HG02588 (cell line): ENCODE results near the gene ENAM.
"Not testable (repeated sequence)": the region's sequence is repeated elsewhere in the genome, so short reads cannot be mapped to it uniquely, and the experiment has no call there.

ENCODE experiments used
- ATAC-seq: cut with Tn5 transposase; IDR thresholded peaks from one replicate; pipeline ENCODE4 v1.9.1; 2021; ENCODE audit warnings: mild to moderate bottlenecking, moderate library complexity; ENCODE audit not compliant: unreplicated experiment

The ENAM gene

GRCh38 chr4:70676554-70677090 is 48.1 kb downstream of the ENAM start:
- no peak for ATAC-seq

GRCh38 chr4:70678383-70678999 is 49.9 kb downstream of the ENAM start:
- ATAC-seq: peak; percentile 79

DNA sequence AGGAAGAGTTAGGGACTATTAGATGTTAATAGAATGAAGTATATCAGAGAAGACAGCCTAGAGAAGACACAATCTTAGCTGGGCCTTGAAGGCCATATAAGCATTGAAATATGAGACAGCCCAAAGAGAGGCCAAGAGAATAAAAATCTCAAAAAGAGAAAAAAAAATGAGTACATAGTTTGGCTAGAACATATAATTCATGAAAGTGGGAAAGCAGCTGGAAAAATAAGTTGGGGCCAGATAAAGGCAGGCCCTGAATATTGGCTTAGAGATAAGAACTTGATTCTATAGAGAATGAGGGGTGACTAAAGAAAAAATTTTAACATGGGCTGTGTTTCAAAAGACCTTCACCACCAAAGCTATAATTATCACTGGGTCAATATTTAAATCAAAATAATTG is 52.4 kb downstream of the ENAM start:
- ATAC-seq: no peak

GRCh38 chr4:70681704-70682103 is 53.2 kb downstream of the ENAM start:
- ATAC-seq: no peak

DNA sequence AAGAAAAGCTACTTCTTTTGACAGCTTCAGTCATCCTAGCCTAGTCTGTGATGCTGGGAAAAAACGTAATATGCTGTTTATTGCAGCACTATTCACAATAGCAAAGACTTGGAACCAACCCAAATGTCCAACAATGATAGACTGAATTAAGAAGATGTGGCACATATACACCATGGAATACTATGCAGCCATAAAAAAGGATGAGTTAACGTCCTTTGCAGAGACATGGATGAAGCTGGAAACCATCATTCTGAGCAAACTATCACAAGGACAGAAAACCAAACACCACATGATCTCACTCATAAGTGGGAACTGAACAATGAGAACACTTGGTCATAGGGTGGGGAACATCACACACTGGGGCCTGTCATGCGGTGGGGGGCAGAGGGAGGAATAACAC is 53.6 kb downstream of the ENAM start:
- not testable (repeated sequence) for ATAC-seq

- ATAC-seq: no peak
Observed at GRCh38 chr4:70687392-70687791, 58.8 kb downstream of the ENAM start.

- ATAC-seq: peak; percentile 92
Observed at GRCh38 chr4:70687821-70688794, 59.6 kb downstream of the ENAM start, which contains the start of gene UTP3. UTP3 (plus strand) TSS chr4:70688532; CDS start chr4:70688678, 146 bp downstream.

GRCh38 chr4:70688795-70689231 is 60.3 kb downstream of the ENAM start:
- ATAC-seq: peak; percentile 0

DNA sequence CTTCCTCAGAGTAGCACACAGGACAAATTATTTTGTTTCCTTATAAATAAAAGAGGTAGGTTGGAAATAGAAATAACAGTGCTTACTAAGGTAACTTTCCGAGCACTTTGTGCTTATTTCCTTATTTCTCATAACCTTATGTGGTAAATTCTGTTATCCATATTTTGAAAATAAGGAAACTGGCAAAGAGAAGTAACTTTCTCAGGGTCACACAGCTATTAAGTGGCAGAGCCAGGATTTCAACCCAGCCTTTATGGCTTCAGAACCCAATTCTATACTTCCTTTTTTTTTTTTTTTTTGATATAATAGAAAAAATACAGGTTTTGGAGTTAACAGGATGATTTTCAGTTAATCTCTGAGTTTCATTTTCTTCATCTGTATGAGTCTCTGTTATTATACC is 63.1 kb downstream of the ENAM start:
- no peak for ATAC-seq

DNA sequence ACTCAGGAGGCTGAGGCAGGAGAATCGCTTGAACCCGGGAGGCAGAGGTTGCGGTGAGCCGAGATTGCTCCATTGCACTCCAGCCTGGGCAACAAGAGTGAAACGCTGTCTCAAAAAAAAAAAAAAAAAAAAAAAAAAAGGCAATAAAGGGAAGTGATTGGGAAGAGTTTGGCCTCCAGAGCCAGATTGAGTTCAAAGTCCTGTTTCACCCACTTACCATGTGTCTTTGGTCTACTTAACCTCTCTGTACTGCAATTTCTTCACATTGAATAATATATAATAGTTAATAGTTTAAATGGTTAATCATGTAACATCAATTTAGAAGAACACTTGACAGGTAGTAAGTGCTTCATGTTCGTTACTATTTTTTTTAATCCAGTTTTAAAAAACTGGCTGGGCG is 66.1 kb downstream of the ENAM start:
- not testable (repeated sequence) for ATAC-seq
